Stimulated activated CD8-positive, alpha-beta memory T cell treated with anti-CD3 and anti-CD28 coated beads, Interleukin-4, amount 100 ng/mL, for 4 hours (primary cell): ENCODE measurements around the gene CXCL6.

Experiments used
- DNase-seq, 2 donors: peaks; one replicate each; pipeline ENCODE4 v3.0.0-alpha.2; 2020; ENCODE audit warnings: low read depth in 2 of 2, low spot score in 1 of 2

Gene CXCL6

DNA sequence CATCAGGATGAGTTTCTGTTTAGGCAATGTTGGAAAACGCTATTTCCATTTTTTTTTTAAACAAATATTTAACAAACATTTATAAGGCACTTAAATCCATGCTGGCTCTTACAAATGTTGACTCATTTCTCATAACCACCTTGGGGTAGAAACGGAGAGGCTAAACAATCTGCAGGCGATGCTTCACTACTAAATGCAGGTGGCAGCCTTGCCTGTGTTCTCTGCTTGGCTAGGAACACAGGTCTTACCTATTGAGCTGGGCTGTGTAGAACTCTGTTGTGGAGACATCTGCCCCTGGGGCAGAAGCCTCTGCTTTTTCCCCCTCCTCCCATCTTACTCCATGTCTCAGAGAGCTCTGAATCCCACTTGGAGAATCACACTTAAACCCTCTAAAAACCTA is 31.3 kb downstream of the CXCL6 start:
- no peak for DNase-seq

DNA sequence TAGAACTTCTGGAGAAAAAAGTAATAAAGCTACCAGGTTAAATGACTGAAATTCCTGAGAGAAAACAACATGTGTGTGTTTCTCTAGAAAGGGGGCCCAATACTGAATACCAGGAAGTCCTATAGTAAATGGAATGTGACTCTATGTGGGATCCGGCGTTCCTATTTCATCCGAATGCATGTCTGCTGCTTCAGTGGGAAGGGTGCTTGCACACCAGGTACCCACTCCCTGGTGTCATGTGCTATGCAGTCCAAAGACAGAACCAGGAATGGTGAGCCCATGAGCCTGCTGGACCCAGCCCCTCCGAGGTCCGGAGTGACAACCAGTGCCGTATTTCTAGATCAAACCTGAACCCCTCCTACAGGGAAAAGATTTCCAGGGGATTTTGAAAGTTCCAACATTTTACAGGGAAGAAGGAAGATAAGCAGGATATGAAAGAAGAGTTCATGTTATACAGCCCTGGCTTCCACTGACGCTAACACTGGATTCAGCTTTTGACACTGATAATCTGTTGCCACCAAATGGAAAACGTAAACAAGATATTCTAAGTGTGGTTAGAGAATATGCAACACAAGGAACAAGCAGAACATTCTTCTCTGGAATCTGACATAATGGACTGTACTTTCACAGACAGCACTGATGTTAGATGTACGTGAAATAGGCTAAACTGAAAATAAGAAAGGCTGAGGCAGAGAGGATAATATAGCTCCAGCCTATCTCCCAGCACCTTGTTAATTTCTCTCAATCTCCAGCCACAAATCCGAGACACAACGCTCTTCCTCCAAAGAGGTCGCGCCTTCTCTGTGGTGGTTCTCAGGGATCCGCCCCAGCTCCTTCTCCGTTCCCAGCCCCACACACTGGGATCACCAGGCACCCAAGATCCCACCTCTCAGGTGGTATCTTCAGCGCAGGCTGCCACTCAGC is 32.0 kb downstream of the CXCL6 start:
- DNase-seq = no peak

- no peak for DNase-seq
These were observed 32.9 kb downstream of the CXCL6 start, which contains the start of gene CXCL1 for GRCh38 chr4:73869130-73870055. Gene CXCL1, plus strand, starts transcription at chr4:73869393. Its CDS starts 78 bp downstream, at chr4:73869471.

- no peak for DNase-seq
These were observed 33.8 kb downstream of the CXCL6 start for GRCh38 chr4:73870260-73870659.

GRCh38 chr4:73870768-73871167 is 34.3 kb downstream of the CXCL6 start:
- DNase-seq = no peak

DNA sequence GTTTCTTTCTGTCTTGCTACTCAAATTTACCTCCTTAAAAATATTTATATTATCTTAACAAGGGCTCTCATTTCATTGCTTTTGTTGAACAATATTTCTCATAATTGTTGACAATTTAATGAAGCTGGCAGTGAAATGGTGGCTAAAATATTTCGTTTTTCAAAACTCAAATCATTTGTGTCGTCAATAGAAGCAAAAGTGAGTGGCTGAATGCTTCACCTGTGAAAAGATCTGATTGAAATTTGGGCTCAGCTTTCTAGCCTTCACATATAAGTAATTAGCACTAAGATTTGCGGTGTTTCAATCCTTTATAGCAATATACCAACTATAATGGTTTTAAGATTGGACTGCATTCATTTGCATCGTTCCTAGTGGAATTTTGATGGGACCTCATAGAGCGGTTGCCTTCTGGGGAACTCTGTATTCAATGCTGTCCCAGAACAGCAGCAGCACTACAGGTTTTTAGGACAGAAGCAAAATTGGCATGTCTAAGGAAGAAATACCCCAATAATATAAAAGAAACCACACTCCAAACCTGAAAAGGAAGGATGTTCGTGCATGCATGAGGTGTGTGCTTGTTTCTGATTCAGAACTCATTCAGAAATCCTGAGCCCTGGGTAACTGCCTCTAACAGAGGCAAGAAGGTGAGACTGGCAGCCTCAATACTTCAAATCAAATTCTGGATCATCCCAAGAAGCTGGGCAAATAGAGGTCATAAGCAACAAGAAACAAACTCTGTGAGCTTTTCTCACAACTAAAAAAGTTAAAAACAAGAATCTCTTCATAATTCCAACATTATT is 35.2 kb downstream of the CXCL6 start:
- DNase-seq = no peak

DNA sequence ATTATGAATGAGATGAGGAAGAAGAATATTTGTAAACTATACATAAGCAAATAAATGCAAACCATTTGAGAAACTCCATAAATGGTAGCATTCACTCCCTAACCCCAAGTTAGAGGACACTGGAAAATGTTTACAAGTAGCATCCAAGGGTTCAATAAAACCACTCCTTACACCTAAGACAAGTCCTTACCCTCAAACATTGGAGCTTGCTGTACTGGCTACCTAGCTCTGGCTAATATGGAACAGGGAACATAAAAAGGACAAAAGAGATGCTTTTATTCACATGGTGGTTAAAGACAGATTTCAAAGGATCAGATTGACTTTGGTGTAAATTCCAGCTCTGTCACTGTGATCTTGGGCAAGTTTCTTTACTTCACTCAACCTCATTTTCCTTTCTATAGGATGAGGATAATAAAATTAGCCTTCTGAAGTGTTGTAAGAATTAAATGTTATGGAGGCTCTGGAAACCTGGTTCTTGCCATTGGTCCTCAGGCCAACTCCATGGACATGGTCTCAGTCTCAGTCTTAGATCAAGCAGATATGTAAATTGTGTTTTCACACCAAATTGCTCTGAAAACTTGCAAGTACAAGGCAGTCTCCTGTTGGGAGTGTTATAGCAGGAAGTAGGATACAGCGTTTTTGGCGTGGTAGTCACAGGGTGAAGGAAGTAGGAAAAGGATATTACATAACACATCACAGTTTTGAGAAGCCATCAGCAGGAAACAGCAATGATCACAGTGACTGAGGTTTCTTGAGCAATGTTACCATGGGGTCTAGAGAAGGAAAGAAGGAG is 36.0 kb downstream of the CXCL6 start:
- no peak for DNase-seq

DNA sequence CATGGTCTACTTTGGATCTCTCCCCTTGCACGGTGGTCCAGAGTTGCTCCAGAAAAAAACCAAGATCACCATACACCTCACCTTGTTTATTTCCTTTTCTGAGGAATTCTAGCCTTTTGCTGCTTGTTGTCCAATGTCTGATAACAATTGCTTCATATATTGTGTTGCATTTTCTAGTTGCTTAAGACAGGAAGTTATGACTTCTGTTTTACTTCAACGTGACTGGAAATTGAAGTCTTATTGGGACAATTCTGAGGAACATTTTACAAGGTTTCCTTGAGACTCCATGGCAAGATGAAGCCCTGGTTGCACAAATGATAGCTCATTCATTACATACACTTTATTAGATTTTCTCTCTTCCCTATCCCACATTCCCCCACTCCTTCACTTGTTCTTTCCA is 37.9 kb downstream of the CXCL6 start:
- DNase-seq = no peak

DNA sequence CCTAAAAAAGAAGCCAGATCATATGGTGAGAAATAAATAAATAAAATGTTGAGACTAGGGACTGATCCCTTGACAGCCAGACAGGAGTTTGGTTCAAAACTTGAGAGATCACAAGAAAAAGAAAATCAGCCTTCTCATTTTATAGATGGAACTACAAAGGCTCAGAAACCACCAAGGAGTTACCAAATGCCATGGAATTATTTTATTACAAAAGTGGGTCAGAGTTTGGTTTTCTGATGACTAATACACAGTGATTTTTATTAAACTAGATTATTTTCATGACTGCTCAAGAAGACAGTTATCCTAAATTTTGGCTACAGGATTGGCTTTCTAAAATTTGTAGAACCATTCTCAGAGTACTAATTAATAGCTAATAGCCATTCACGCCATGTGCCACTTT is 38.9 kb downstream of the CXCL6 start:
- no peak for DNase-seq

- no peak for DNase-seq
These were observed 46.8 kb downstream of the CXCL6 start for GRCh38 chr4:73883306-73883705.

DNA sequence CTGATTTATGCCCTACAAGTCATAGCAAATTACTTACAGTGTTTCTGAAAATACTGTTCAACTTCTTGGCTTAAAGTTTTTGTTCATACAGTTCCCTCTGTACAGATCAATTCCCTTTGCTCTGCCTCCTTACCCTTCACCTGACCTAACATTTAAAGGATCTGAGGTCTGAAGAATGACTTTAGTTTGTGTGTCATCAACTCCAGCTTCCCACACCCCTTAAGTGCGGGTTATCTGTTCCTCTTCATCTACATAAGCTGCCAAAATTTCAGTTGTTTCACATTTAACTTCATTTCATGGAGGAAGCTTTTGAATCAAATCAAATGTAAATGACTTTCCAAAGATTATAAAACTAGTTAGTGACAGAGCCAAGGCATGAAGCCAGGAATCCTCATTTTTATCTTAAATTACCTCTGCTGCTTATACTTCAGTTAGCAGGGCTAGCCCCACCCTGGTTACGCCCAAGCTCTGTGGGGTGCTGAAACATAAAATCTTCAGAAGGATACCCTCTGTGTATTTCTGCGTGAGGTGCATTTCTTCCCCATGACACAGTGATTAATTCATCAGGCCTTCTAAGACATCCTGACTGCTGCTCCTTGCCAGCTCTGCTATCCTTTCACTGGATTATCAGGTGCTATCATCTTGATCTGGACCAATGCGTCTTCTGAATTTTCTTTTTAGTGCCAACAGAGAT is 49.2 kb downstream of the CXCL6 start:
- no peak for DNase-seq
